ENCODE results near the gene ZNF79. TPM values are rescaled to one million over a fixed set of nuclear protein-coding genes. Genes with fewer than 3 reads are reported as not detected.

ZNF79 gene
- total RNA-seq, 1 experiment from 2014 or later, result 9.0 TPM

GRCh38 chr9:127422133-127422782 lies 1.9 kb upstream of the ZNF79 start (continued):
- TF ChIP-seq, protein P1, sequence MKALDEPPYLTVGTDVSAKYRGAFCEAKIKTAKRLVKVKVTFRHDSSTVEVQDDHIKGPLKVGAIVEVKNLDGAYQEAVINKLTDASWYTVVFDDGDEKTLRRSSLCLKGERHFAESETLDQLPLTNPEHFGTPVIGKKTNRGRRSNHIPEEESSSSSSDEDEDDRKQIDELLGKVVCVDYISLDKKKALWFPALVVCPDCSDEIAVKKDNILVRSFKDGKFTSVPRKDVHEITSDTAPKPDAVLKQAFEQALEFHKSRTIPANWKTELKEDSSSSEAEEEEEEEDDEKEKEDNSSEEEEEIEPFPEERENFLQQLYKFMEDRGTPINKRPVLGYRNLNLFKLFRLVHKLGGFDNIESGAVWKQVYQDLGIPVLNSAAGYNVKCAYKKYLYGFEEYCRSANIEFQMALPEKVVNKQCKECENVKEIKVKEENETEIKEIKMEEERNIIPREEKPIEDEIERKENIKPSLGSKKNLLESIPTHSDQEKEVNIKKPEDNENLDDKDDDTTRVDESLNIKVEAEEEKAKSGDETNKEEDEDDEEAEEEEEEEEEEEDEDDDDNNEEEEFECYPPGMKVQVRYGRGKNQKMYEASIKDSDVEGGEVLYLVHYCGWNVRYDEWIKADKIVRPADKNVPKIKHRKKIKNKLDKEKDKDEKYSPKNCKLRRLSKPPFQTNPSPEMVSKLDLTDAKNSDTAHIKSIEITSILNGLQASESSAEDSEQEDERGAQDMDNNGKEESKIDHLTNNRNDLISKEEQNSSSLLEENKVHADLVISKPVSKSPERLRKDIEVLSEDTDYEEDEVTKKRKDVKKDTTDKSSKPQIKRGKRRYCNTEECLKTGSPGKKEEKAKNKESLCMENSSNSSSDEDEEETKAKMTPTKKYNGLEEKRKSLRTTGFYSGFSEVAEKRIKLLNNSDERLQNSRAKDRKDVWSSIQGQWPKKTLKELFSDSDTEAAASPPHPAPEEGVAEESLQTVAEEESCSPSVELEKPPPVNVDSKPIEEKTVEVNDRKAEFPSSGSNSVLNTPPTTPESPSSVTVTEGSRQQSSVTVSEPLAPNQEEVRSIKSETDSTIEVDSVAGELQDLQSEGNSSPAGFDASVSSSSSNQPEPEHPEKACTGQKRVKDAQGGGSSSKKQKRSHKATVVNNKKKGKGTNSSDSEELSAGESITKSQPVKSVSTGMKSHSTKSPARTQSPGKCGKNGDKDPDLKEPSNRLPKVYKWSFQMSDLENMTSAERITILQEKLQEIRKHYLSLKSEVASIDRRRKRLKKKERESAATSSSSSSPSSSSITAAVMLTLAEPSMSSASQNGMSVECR (CRISPR knock-in tag; IDR thresholded peaks at IDR 0.05; ENCODE audit: borderline replicate concordance), result no peak
- TF ChIP-seq FOXJ3 (CRISPR knock-in tag; IDR thresholded peaks at IDR 0.05; ENCODE audit: borderline replicate concordance) (no peak), ZNF138 (CRISPR knock-in tag; conservative IDR thresholded peaks at IDR 0.05) (no peak), NR3C1 (CRISPR knock-in tag; conservative IDR thresholded peaks at IDR 0.05; ENCODE audit: low read depth) (no peak), EMX1 (CRISPR knock-in tag; IDR thresholded peaks at IDR 0.05) (no peak), SP1 (CRISPR knock-in tag; conservative IDR thresholded peaks at IDR 0.05) (no peak), ZNF232 (CRISPR knock-in tag; IDR thresholded peaks at IDR 0.05) (no peak)
- TF ChIP-seq, protein P2, sequence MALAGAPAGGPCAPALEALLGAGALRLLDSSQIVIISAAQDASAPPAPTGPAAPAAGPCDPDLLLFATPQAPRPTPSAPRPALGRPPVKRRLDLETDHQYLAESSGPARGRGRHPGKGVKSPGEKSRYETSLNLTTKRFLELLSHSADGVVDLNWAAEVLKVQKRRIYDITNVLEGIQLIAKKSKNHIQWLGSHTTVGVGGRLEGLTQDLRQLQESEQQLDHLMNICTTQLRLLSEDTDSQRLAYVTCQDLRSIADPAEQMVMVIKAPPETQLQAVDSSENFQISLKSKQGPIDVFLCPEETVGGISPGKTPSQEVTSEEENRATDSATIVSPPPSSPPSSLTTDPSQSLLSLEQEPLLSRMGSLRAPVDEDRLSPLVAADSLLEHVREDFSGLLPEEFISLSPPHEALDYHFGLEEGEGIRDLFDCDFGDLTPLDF (CRISPR knock-in tag; IDR thresholded peaks at IDR 0.05), result no peak

- POLR2A ChIA-PET, result interaction anchor here (0.5 to 0.6 kb wide), 2 partner anchors 11 to 35 kb away, joined by 3 to 7 read pairs; no protein-coding TSS in a partner anchor
- peak overlapping the region; percentile 98 for H3K4me3 Mint-ChIP-seq
- H3K4me1 Mint-ChIP-seq, result peaks cover 40% of the 10 kb centered on the region
- no peaks in the 10 kb centered on the region for H3K9me3 Mint-ChIP-seq
- no peak for ATAC-seq
- CTCF ChIA-PET, result no interaction called here
- peak overlapping the region; percentile 99; the same call in 1 of the 2 replicates for H3K27ac Mint-ChIP-seq
- TF ChIP-seq, protein P3, sequence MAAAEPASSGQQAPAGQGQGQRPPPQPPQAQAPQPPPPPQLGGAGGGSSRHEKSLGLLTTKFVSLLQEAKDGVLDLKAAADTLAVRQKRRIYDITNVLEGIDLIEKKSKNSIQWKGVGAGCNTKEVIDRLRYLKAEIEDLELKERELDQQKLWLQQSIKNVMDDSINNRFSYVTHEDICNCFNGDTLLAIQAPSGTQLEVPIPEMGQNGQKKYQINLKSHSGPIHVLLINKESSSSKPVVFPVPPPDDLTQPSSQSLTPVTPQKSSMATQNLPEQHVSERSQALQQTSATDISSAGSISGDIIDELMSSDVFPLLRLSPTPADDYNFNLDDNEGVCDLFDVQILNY (CRISPR knock-in tag; IDR thresholded peaks at IDR 0.05), result no peak
- TF ChIP-seq FOXK1 (CRISPR knock-in tag; IDR thresholded peaks at IDR 0.05) (no peak), TEAD1 (CRISPR knock-in tag; IDR thresholded peaks at IDR 0.05) (no peak), ZNF121 (CRISPR knock-in tag; IDR thresholded peaks at IDR 0.05) (no peak), PRRX2 (CRISPR knock-in tag; IDR thresholded peaks at IDR 0.05) (no peak), MYBL2 (CRISPR knock-in tag; IDR thresholded peaks at IDR 0.05) (no peak), ELF4 (CRISPR knock-in tag; IDR thresholded peaks at IDR 0.05; ENCODE audit: low read depth) (no peak), ZMAT4 (CRISPR knock-in tag; IDR thresholded peaks at IDR 0.05) (no peak), CREB1 (CRISPR knock-in tag; IDR thresholded peaks at IDR 0.05) (no peak), E2F4 (CRISPR knock-in tag; IDR thresholded peaks at IDR 0.05; ENCODE audit: borderline replicate concordance, low read depth) (no peak)
- TF ChIP-seq, protein P4, sequence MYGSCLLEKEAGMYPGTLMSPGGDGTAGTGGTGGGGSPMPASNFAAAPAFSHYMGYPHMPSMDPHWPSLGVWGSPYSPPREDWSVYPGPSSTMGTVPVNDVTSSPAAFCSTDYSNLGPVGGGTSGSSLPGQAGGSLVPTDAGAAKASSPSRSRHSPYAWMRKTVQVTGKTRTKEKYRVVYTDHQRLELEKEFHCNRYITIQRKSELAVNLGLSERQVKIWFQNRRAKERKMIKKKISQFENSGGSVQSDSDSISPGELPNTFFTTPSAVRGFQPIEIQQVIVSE (CRISPR knock-in tag; IDR thresholded peaks at IDR 0.05; ENCODE audit: borderline replicate concordance), result no peak
- TF ChIP-seq, protein P5, sequence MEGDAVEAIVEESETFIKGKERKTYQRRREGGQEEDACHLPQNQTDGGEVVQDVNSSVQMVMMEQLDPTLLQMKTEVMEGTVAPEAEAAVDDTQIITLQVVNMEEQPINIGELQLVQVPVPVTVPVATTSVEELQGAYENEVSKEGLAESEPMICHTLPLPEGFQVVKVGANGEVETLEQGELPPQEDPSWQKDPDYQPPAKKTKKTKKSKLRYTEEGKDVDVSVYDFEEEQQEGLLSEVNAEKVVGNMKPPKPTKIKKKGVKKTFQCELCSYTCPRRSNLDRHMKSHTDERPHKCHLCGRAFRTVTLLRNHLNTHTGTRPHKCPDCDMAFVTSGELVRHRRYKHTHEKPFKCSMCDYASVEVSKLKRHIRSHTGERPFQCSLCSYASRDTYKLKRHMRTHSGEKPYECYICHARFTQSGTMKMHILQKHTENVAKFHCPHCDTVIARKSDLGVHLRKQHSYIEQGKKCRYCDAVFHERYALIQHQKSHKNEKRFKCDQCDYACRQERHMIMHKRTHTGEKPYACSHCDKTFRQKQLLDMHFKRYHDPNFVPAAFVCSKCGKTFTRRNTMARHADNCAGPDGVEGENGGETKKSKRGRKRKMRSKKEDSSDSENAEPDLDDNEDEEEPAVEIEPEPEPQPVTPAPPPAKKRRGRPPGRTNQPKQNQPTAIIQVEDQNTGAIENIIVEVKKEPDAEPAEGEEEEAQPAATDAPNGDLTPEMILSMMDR (IDR thresholded peaks at IDR 0.05), result no peak
- H3K27me3 Mint-ChIP-seq (ENCODE audit: low read depth), result no peaks in the 10 kb centered on the region
- H3K36me3 Mint-ChIP-seq, result peaks cover 9% of the 10 kb centered on the region
- no peak for DNase-seq (ENCODE audit: low spot score)
Measured at GRCh38 chr9:127422787-127423186, 1.4 kb upstream of the ZNF79 start.
